ENCODE measurements around the gene GLCE.
"Not testable (repeated sequence)": the region's sequence is repeated elsewhere in the genome, so short reads cannot be mapped to it uniquely, and the experiment has no call there.

GLCE gene

GRCh38 chr15:69277316-69277715, 116.9 kb downstream of the GLCE start:
- DNase-seq, result no peak

GRCh38 chr15:69279636-69280035, 119.2 kb downstream of the GLCE start:
- no peak for DNase-seq

- no peak for DNase-seq
Measured at GRCh38 chr15:69280783-69281182, 120.3 kb downstream of the GLCE start.

- no peak for DNase-seq
Measured at GRCh38 chr15:69282104-69282743, 121.8 kb downstream of the GLCE start.

- DNase-seq, result no peak
Measured at GRCh38 chr15:69285834-69286233, 125.4 kb downstream of the GLCE start.

- no peak for DNase-seq
Measured at GRCh38 chr15:69288011-69288410, 127.6 kb downstream of the GLCE start.

- no peak for DNase-seq
Measured at GRCh38 chr15:69288531-69289341, 128.3 kb downstream of the GLCE start.

GRCh38 chr15:69289342-69290146, 129.1 kb downstream of the GLCE start:
- no peak for DNase-seq

- no peak for DNase-seq
Measured at GRCh38 chr15:69290346-69291164, 130.1 kb downstream of the GLCE start.

GRCh38 chr15:69291651-69292050, 131.2 kb downstream of the GLCE start:
- DNase-seq, result not testable (repeated sequence)

GRCh38 chr15:69292826-69293420, 132.5 kb downstream of the GLCE start:
- DNase-seq, result no peak

- no peak for DNase-seq
Measured at GRCh38 chr15:69293741-69294615, 133.5 kb downstream of the GLCE start.

- no peak for DNase-seq
Measured at GRCh38 chr15:69296606-69297005, 136.2 kb downstream of the GLCE start.

GRCh38 chr15:69297642-69298353, 137.4 kb downstream of the GLCE start:
- no peak for DNase-seq

- no peak for DNase-seq
Measured at GRCh38 chr15:69298354-69298696, 137.9 kb downstream of the GLCE start.

GRCh38 chr15:69298697-69299441, 138.4 kb downstream of the GLCE start, which contains the start of gene PAQR5:
Gene PAQR5 (plus strand): TSS chr15:69298912. CDS start chr15:69360081, 61,169 bp downstream.
- no peak for DNase-seq

GRCh38 chr15:69299451-69299886, 139.0 kb downstream of the GLCE start:
- DNase-seq, result no peak

GRCh38 chr15:69299943-69300588, 139.6 kb downstream of the GLCE start:
- DNase-seq, result no peak

- DNase-seq, result not testable (repeated sequence)
Measured at GRCh38 chr15:69301101-69301500, 140.7 kb downstream of the GLCE start.
